Prostate gland (tissue), 2 donors: Measurements from ENCODE around the gene EPB41L1. TPM values are rescaled to one million over a fixed set of nuclear protein-coding genes. Genes with fewer than 3 reads are reported as not detected.
"Not testable (repeated sequence)": the region's sequence is repeated elsewhere in the genome, so short reads cannot be mapped to it uniquely, and the experiment has no call there.

Source experiments
- DNase-seq: peaks from one replicate; pipeline ENCODE4 v3.0.0-alpha.2; 2019; ENCODE audit warnings: low spot score
- H3K27ac ChIP-seq, 2 donors: fragments of 200-600 bp; sonication (generic); 2 replicates each; pipeline ENCODE4 v1.5.1; 2017 to 2019
- H3K27me3 ChIP-seq: fragments of 200-600 bp; sonication (generic); replicated peaks from 2 replicates; pipeline ENCODE4 v1.5.1; 2019; ENCODE audit not compliant: insufficient read depth
- H3K36me3 ChIP-seq, 2 donors: fragments of 200-600 bp; sonication (generic); 1 replicate in 1 of 2; 2 replicates in 1 of 2; pipeline versions ENCODE4 v1.5.1 to v1.8.1; 2017 to 2019
- H3K4me1 ChIP-seq: fragments of 200-600 bp; sonication (generic); replicated peaks from 2 replicates; pipeline ENCODE4 v1.5.1; 2019
- H3K4me3 ChIP-seq, 2 donors: fragments of 200-600 bp; sonication (generic); 2 replicates each; pipeline ENCODE4 v1.5.1; 2017 to 2019
- H3K9me3 ChIP-seq: fragments of 200-600 bp; sonication (generic); 2 replicates; pipeline ENCODE4 v1.5.1; 2017
- CTCF ChIP-seq, 4 experiments: fragments of 200-600 bp in 2 of 4; fragments of 450-650 bp in 2 of 4; sonication (generic) in 2 of 4; IDR thresholded peaks; 1 replicate in 3 of 4; 2 replicates in 1 of 4; pipeline ENCODE4 v1.5.1; 2016 to 2019; ENCODE audit warnings: antibody characterized with exemption in 4 of 4, mild to moderate bottlenecking in 2 of 4, moderate library complexity in 2 of 4
- POLR2A ChIP-seq: fragments of 450-650 bp; IDR thresholded peaks from one replicate; pipeline ENCODE4 v1.6.1; 2016; ENCODE audit warnings: antibody characterized with exemption, mild to moderate bottlenecking
- POLR2AphosphoS5 ChIP-seq: sonication (generic); formaldehyde crosslinking; IDR thresholded peaks from one replicate; pipeline ENCODE4 v1.6.1; 2017; ENCODE audit warnings: antibody characterized with exemption
- WGBS: methylation state at CpG from one replicate; pipeline ENCODE4 v1.1.5; 2018; 5-methylcytosine and 5-hydroxymethylcytosine counted together
- intact Hi-C: fragments of 100-400 bp; cut with DNase I; formaldehyde crosslinking; loops from one replicate; pipeline ENCODE4 v1.14.2; 2022
- total RNA-seq, 2 donors: library from RNA; depleted of rRNA; stranded (reverse); fragments of >200 nt; gene quantifications; one replicate each; pipeline ENCODE4 v1.1.0, GENCODE V29; 2016

Gene EPB41L1
- total RNA-seq, 2 donors from 2014 or later: 27.7 to 91.1 TPM

- H3K4me3 ChIP-seq: no peak overlapping the region
- intact Hi-C loops: no loop called here
- no peaks in the 10 kb centered on the region for H3K27me3 ChIP-seq
- no peak overlapping the region for H3K27ac ChIP-seq
- H3K4me1 ChIP-seq: no peaks in the 10 kb centered on the region
- no peaks in the 10 kb centered on the region for H3K36me3 ChIP-seq
- WGBS: 79% methylated on average over 5 of the region's 5 CpGs
- no peak for TF ChIP-seq POLR2A
- no peak for TF ChIP-seq POLR2AphosphoS5
- no peak for TF ChIP-seq CTCF (IDR thresholded peaks at IDR 0.05)
- H3K9me3 ChIP-seq: no peaks in the 10 kb centered on the region
- DNase-seq: no peak
Measured at GRCh38 chr20:36132802-36133211, 21.7 kb upstream of the EPB41L1 start.

- Histone ChIP-seq H3K4me3 (no peak overlapping the region), H3K4me1 (peaks cover under 1% of the 10 kb centered on the region), H3K27me3 (no peaks in the 10 kb centered on the region), H3K36me3 (no peaks in the 10 kb centered on the region), H3K9me3 (no peaks in the 10 kb centered on the region), H3K27ac (no peak overlapping the region)
- DNase-seq: no peak
- intact Hi-C loops: no loop called here
- 95% methylated on average over 2 of the region's 2 CpGs for WGBS
- no peak for TF ChIP-seq POLR2A
- no peak for TF ChIP-seq POLR2AphosphoS5
- TF ChIP-seq CTCF (IDR thresholded peaks at IDR 0.05): no peak
Measured at GRCh38 chr20:36133821-36134220, 20.7 kb upstream of the EPB41L1 start.

GRCh38 chr20:36135159-36135558 is 19.4 kb upstream of the EPB41L1 start:
- no peaks in the 10 kb centered on the region for H3K36me3 ChIP-seq
- no peak overlapping the region for H3K4me3 ChIP-seq
- WGBS: 95% methylated on average over 6 of the region's 6 CpGs
- no peak for TF ChIP-seq CTCF (IDR thresholded peaks at IDR 0.05)
- no peak for TF ChIP-seq POLR2A
- TF ChIP-seq POLR2AphosphoS5: no peak
- H3K27ac ChIP-seq: no peak overlapping the region
- intact Hi-C loops: no loop called here
- DNase-seq: no peak
- H3K27me3 ChIP-seq: no peaks in the 10 kb centered on the region
- H3K9me3 ChIP-seq: no peaks in the 10 kb centered on the region
- H3K4me1 ChIP-seq: peaks cover 4% of the 10 kb centered on the region

- no peak for DNase-seq
- no peak overlapping the region for H3K4me3 ChIP-seq
- H3K9me3 ChIP-seq: no peaks in the 10 kb centered on the region
- no peaks in the 10 kb centered on the region for H3K27me3 ChIP-seq
- 87% methylated on average over 3 of the region's 3 CpGs for WGBS
- intact Hi-C loops: no loop called here
- peaks cover 4% of the 10 kb centered on the region for H3K4me1 ChIP-seq
- no peak for TF ChIP-seq CTCF (IDR thresholded peaks at IDR 0.05)
- TF ChIP-seq POLR2A: no peak
- no peak for TF ChIP-seq POLR2AphosphoS5
- H3K27ac ChIP-seq: no peak overlapping the region
- H3K36me3 ChIP-seq: no peaks in the 10 kb centered on the region
Measured at GRCh38 chr20:36135821-36136220, 18.7 kb upstream of the EPB41L1 start.

- intact Hi-C loops, H3K9me3 ChIP-seq, H3K27me3 ChIP-seq, H3K27ac ChIP-seq, DNase-seq, H3K36me3 ChIP-seq, H3K4me3 ChIP-seq, H3K4me1 ChIP-seq: not testable (repeated sequence)
- 80% methylated on average over 11 of the region's 11 CpGs for WGBS
Measured at GRCh38 chr20:36137313-36137712, 17.2 kb upstream of the EPB41L1 start.
